Nephron (organoid): ENCODE data around the gene EFS.

ENCODE experiments used
- H3K27ac Mint-ChIP-seq, 3 experiments: 2 replicates each; pipeline ENCODE4 v1.8.0; 2020; ENCODE audit warnings: mixed read lengths in 3 of 3, mild to moderate bottlenecking in 2 of 3, moderate library complexity in 1 of 3
- H3K27me3 Mint-ChIP-seq: 2 replicates; pipeline ENCODE4 v1.8.0; 2021; ENCODE audit warnings: low read depth, mild to moderate bottlenecking, moderate library complexity, mixed read lengths
- H3K36me3 Mint-ChIP-seq: 2 replicates; pipeline ENCODE4 v1.8.0; 2020; ENCODE audit warnings: low read depth, mixed read lengths
- H3K4me1 Mint-ChIP-seq: 2 replicates; pipeline ENCODE4 v1.8.0; 2020; ENCODE audit warnings: mixed read lengths
- H3K4me3 Mint-ChIP-seq, 3 experiments: 2 replicates each; pipeline ENCODE4 v1.8.0; 2020; ENCODE audit warnings: mild to moderate bottlenecking in 3 of 3, mixed read lengths in 3 of 3, moderate library complexity in 2 of 3
- H3K9me3 Mint-ChIP-seq: 2 replicates; pipeline ENCODE4 v1.8.0; 2020; ENCODE audit warnings: mixed read lengths
- TF ChIP-seq, protein P1 (sequence below), 3 experiments: fragments of 200-600 bp; sonication (generic); IDR thresholded peaks; one replicate each; pipeline ENCODE4 v1.5.0; 2021; ENCODE audit warnings: antibody characterized with exemption in 3 of 3; ENCODE audit not compliant: unreplicated experiment in 3 of 3

Gene EFS

DNA sequence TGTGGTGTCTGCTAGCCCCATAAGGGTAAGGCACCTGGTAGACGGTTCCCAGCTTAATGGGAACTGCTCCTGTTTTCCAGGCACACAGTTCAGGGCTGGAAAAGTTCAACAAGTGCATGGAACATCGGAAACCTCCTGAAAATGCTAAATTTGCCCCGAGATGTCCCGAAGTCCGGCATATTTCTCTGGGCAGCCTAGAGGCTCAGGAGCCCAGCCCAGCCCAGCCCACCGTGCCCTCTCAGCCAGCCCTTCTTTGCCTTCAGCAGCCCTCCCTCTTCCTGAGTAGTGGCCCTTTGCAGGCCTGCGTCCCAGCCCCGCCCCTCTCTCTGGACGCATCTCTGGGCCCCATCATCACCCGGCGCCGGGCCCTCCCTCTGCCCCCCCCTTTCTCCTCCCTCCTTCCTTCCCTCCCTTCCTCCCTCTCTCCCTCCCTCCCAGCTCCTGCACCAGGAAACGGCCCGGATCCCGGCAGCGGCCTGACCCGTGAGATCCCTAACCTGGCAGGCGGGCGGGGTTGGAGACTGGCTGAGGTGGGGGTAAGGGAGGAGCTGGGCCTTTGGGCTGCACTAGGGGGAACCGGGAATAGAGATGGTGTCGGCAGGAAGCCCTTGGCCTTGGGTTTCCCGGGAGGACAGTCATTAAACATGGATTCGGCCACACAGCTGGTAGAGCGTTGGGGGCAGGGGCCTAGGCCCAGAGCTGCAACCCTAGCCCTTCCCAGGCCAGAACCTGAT, 58.4 kb downstream of the EFS start, which contains the start of gene BCL2L2:
TSS of gene BCL2L2 (plus strand) at position 422 of the 734 bp plus-strand sequence. CDS start 935 bp downstream, outside the sequence.
- peaks cover 42% of the 10 kb centered on the region for H3K4me1 Mint-ChIP-seq
- peaks cover 5% of the 10 kb centered on the region for H3K27me3 Mint-ChIP-seq
- peak within 1 kb of the TSS; percentile 92 to 97 (median 95) for H3K27ac Mint-ChIP-seq
- H3K9me3 Mint-ChIP-seq, result no peaks in the 10 kb centered on the region
- peaks cover 21% of the 10 kb centered on the region for H3K36me3 Mint-ChIP-seq
- TF ChIP-seq, protein P1, sequence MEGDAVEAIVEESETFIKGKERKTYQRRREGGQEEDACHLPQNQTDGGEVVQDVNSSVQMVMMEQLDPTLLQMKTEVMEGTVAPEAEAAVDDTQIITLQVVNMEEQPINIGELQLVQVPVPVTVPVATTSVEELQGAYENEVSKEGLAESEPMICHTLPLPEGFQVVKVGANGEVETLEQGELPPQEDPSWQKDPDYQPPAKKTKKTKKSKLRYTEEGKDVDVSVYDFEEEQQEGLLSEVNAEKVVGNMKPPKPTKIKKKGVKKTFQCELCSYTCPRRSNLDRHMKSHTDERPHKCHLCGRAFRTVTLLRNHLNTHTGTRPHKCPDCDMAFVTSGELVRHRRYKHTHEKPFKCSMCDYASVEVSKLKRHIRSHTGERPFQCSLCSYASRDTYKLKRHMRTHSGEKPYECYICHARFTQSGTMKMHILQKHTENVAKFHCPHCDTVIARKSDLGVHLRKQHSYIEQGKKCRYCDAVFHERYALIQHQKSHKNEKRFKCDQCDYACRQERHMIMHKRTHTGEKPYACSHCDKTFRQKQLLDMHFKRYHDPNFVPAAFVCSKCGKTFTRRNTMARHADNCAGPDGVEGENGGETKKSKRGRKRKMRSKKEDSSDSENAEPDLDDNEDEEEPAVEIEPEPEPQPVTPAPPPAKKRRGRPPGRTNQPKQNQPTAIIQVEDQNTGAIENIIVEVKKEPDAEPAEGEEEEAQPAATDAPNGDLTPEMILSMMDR (IDR thresholded peaks at IDR 0.05; ENCODE audit: unreplicated experiment in 3 of 3), result no peak
- peak within 1 kb of the TSS; percentile 93 to 98 (median 95) for H3K4me3 Mint-ChIP-seq
